H1 (cell line): ENCODE measurements around the gene TBKBP1. TPM values are rescaled to one million over a fixed set of nuclear protein-coding genes. Genes with fewer than 3 reads are reported as not detected.
A peak's percentile ranks its signal among the peaks of the same experiment; 100 is the strongest.

Experiments
- CTCF ChIA-PET: fragments of 300-600 bp; sonication (Branson Sonifier 250); formaldehyde crosslinking; loops from one replicate; lab custom pipeline; 2021; ENCODE audit not compliant: partially characterized antibody; lab: Charles Lee
- POLR2A ChIA-PET: fragments of 300-600 bp; sonication (Branson Sonifier 250); formaldehyde crosslinking; loops from one replicate; lab custom pipeline; 2021; ENCODE audit warnings: inconsistent platforms; ENCODE audit not compliant: partially characterized antibody; lab: Charles Lee
- DNase-seq, 2 experiments: peaks; one replicate each; pipeline versions ENCODE4 v3.0.0 to v3.0.0-alpha.2; 2010 to 2022; ENCODE audit warnings: low spot score in 2 of 2, low read depth in 1 of 2, mixed read lengths in 1 of 2
- FAIRE-seq: peaks from 2 replicates; lab custom pipeline; 2011; peaks lifted over from hg19 to GRCh38; lab: Jason Lieb, UNC
- H2AFZ ChIP-seq: 2 replicates; pipeline ENCODE4 v1.8.1; 2012; ENCODE audit warnings: low read length, inconsistent platforms
- H2AK5ac ChIP-seq: 2 replicates; pipeline ENCODE4 v1.6.1; 2013; ENCODE audit warnings: low read depth, low read length
- H2BK120ac ChIP-seq: replicated peaks from 2 replicates; pipeline ENCODE3; 2013; ENCODE audit warnings: low read depth, low read length, inconsistent platforms
- H2BK12ac ChIP-seq: 2 replicates; pipeline ENCODE4 v1.6.1; 2013; ENCODE audit warnings: low read depth, low read length
- H2BK15ac ChIP-seq: 2 replicates; pipeline ENCODE4 v1.6.1; 2013; ENCODE audit warnings: low read length
- H2BK20ac ChIP-seq: 2 replicates; pipeline ENCODE4 v1.6.1; 2013; ENCODE audit warnings: low read length
- H2BK5ac ChIP-seq: 2 replicates; pipeline ENCODE4 v1.6.1; 2013; ENCODE audit warnings: low read depth, low read length
- H3K14ac ChIP-seq: 2 replicates; pipeline ENCODE4 v1.6.1; 2013; ENCODE audit warnings: inconsistent platforms; ENCODE audit not compliant: insufficient read length
- H3K18ac ChIP-seq: 2 replicates; pipeline ENCODE4 v1.6.1; 2013; ENCODE audit warnings: low read length; ENCODE audit errors: extremely low read depth
- H3K23ac ChIP-seq: 2 replicates; pipeline ENCODE4 v1.6.1; 2013; ENCODE audit warnings: inconsistent platforms; ENCODE audit not compliant: insufficient read length
- H3K23me2 ChIP-seq: 2 replicates; pipeline ENCODE4 v1.6.1; 2013; ENCODE audit warnings: low read depth, low read length
- H3K27ac ChIP-seq: 2 replicates; pipeline ENCODE4 v1.6.1; 2011; ENCODE audit warnings: low read depth, low read length, inconsistent platforms
- H3K27me3 ChIP-seq, 4 experiments: replicated peaks in 1 of 4; 1 replicate in 1 of 4; 2 replicates in 3 of 4; pipeline versions ENCODE4 v1.6.1 to v1.8.1; 2011 to 2013; ENCODE audit warnings: low read length in 3 of 4, mild to moderate bottlenecking in 3 of 4, inconsistent platforms in 2 of 4, mixed read lengths in 2 of 4, moderate library complexity in 1 of 4; ENCODE audit not compliant: control insufficient read depth in 3 of 4, insufficient read depth in 3 of 4; ENCODE audit errors: extremely low read depth in 1 of 4
- H3K36me3 ChIP-seq, 4 experiments: 2 replicates each; pipeline versions ENCODE4 v1.6.1 to v1.8.1; 2011 to 2013; ENCODE audit warnings: mild to moderate bottlenecking in 4 of 4, low read length in 3 of 4, moderate library complexity in 2 of 4, control low read depth in 1 of 4, inconsistent platforms in 1 of 4; ENCODE audit not compliant: insufficient read depth in 4 of 4, control insufficient read depth in 2 of 4
- H3K4ac ChIP-seq: replicated peaks from 2 replicates; pipeline ENCODE3; 2013; ENCODE audit warnings: low read length, low read depth, mixed read lengths, inconsistent platforms; ENCODE audit not compliant: insufficient read length
- H3K4me1 ChIP-seq, 4 experiments: replicated peaks in 1 of 4; 1 replicate in 1 of 4; 2 replicates in 3 of 4; pipeline versions ENCODE4 v1.6.1 to v1.8.1; 2011 to 2013; ENCODE audit warnings: low read length in 3 of 4, inconsistent platforms in 2 of 4, mixed read lengths in 1 of 4; ENCODE audit not compliant: insufficient read depth in 4 of 4, control insufficient read depth in 3 of 4
- H3K4me2 ChIP-seq, 2 experiments: 2 replicates each; pipeline versions ENCODE4 v1.6.1 to v1.8.1; 2011 to 2013; ENCODE audit warnings: low read depth in 2 of 2, low read length in 2 of 2, control low read depth in 1 of 2, inconsistent platforms in 1 of 2, mild to moderate bottlenecking in 1 of 2; ENCODE audit not compliant: insufficient read depth in 1 of 2
- H3K4me3 ChIP-seq, 4 experiments: fragments of 200-600, 300-600 bp in 1 of 4; sonication (generic), shearing (Covaris generic), sonication (Bioruptor Twin) in 1 of 4; 2 replicates each; pipeline versions ENCODE4 v1.5.1 to v1.8.1; 2011 to 2016; ENCODE audit warnings: low read length in 4 of 4, low read depth in 3 of 4, control low read depth in 2 of 4, inconsistent platforms in 2 of 4, mild to moderate bottlenecking in 2 of 4, mixed read lengths in 1 of 4, moderate library complexity in 1 of 4; ENCODE audit not compliant: insufficient read depth in 2 of 4; ENCODE audit errors: extremely low read depth in 1 of 4
- H3K56ac ChIP-seq: replicated peaks from 2 replicates; pipeline ENCODE3; 2013; ENCODE audit warnings: low read depth, mild to moderate bottlenecking, mixed read lengths, low read length, inconsistent platforms; ENCODE audit not compliant: insufficient read length
- H3K79me1 ChIP-seq: 2 replicates; pipeline ENCODE4 v1.6.1; 2013; ENCODE audit warnings: low read depth, low read length, control low read depth
- H3K79me2 ChIP-seq, 2 experiments: 2 replicates each; pipeline versions ENCODE4 v1.6.1 to v1.8.1; 2012 to 2013; ENCODE audit warnings: low read length in 2 of 2, mild to moderate bottlenecking in 2 of 2, inconsistent platforms in 1 of 2; ENCODE audit not compliant: insufficient read depth in 2 of 2, control insufficient read depth in 1 of 2
- H3K9ac ChIP-seq, 4 experiments: replicated peaks in 1 of 4; 1 replicate in 1 of 4; 2 replicates in 3 of 4; pipeline versions ENCODE4 v1.6.1 to v1.8.1; 2011 to 2013; ENCODE audit warnings: low read depth in 3 of 4, low read length in 3 of 4, control low read depth in 2 of 4, mild to moderate bottlenecking in 2 of 4, moderate library complexity in 2 of 4, inconsistent platforms in 1 of 4; ENCODE audit errors: extremely low read depth in 1 of 4
- H3K9me3 ChIP-seq, 2 experiments: 2 replicates each; pipeline versions ENCODE4 v1.6.1 to v1.8.1; 2012 to 2013; ENCODE audit warnings: mild to moderate bottlenecking in 2 of 2, moderate library complexity in 2 of 2, control low read depth in 1 of 2, inconsistent platforms in 1 of 2, low read depth in 1 of 2, low read length in 1 of 2, mixed read lengths in 1 of 2; ENCODE audit not compliant: insufficient read depth in 2 of 2
- H4K20me1 ChIP-seq, 2 experiments: replicated peaks in 1 of 2; 2 replicates each; pipeline versions ENCODE3 to v1.8.1; 2011 to 2013; ENCODE audit warnings: inconsistent platforms in 2 of 2, low read length in 2 of 2, mild to moderate bottlenecking in 1 of 2; ENCODE audit not compliant: insufficient read depth in 2 of 2, control insufficient read depth in 1 of 2
- H4K5ac ChIP-seq: 2 replicates; pipeline ENCODE4 v1.6.1; 2013; ENCODE audit warnings: low read length, low read depth, mixed read lengths, inconsistent platforms; ENCODE audit not compliant: insufficient read length
- H4K8ac ChIP-seq: 2 replicates; pipeline ENCODE4 v1.8.0; 2013; ENCODE audit warnings: mild to moderate bottlenecking, moderate library complexity, low read length, inconsistent platforms; ENCODE audit not compliant: insufficient read depth; ENCODE audit errors: extremely low read depth
- H4K91ac ChIP-seq: replicated peaks from 2 replicates; pipeline ENCODE3; 2013; ENCODE audit warnings: low read length, mixed read lengths, inconsistent platforms; ENCODE audit not compliant: insufficient read length
- ASH2L ChIP-seq: fragments of 200-600, 300-600 bp; sonication (generic); IDR thresholded peaks from one replicate; pipeline ENCODE4 v1.7.1; 2017; ENCODE audit warnings: low read length
- CEBPB ChIP-seq: IDR thresholded peaks from 2 replicates; pipeline ENCODE4 v1.6.1; 2012; ENCODE audit warnings: low read depth, low read length
- CTCF ChIP-seq, 3 experiments: IDR thresholded peaks; 1 replicate in 2 of 3; 2 replicates in 1 of 3; pipeline versions ENCODE4 v1.5.1 to v1.6.1; 2011; ENCODE audit warnings: low read length in 3 of 3, mild to moderate bottlenecking in 3 of 3, inconsistent platforms in 2 of 3, low read depth in 1 of 3, moderate library complexity in 1 of 3; ENCODE audit not compliant: insufficient read depth in 1 of 3; ENCODE audit errors: control extremely low read depth in 1 of 3
- GABPA ChIP-seq: IDR thresholded peaks from 2 replicates; pipeline ENCODE4 v1.6.1; 2011; ENCODE audit warnings: mild to moderate bottlenecking, low read length, moderate library complexity, borderline replicate concordance; ENCODE audit not compliant: insufficient read depth
- MAFK ChIP-seq: IDR thresholded peaks from 2 replicates; pipeline ENCODE4 v1.6.1; 2012; ENCODE audit warnings: low read depth, mild to moderate bottlenecking, improper control_type of control experiment, low read length
- NANOG ChIP-seq: IDR thresholded peaks from 2 replicates; pipeline ENCODE4 v1.6.1; 2011; ENCODE audit warnings: low read length, low read depth, mild to moderate bottlenecking, inconsistent platforms; ENCODE audit not compliant: insufficient read depth, poor library complexity, severe bottlenecking
- POLR2AphosphoS5 ChIP-seq: IDR thresholded peaks from 2 replicates; pipeline ENCODE4 v1.6.1; 2011; ENCODE audit warnings: low read depth, low read length
- RAD21 ChIP-seq, 2 experiments: IDR thresholded peaks in 1 of 2; conservative IDR thresholded peaks in 1 of 2; 2 replicates each; pipeline ENCODE4 v1.6.1; 2011; ENCODE audit warnings: low read depth in 2 of 2, low read length in 2 of 2, improper control_type of control experiment in 1 of 2, inconsistent platforms in 1 of 2, mild to moderate bottlenecking in 1 of 2, moderate library complexity in 1 of 2
- TCF12 ChIP-seq: IDR thresholded peaks from 2 replicates; pipeline ENCODE4 v1.6.1; 2011; ENCODE audit warnings: low read depth, mild to moderate bottlenecking, low read length
- WGBS, 2 experiments: shearing (Covaris generic) in 1 of 2; methylation state at CpG; one replicate each; pipeline versions ENCODE4 v1.1.6 to v1.1.7; 2013 to 2015; ENCODE audit warnings: low lambda C conversion rate in 2 of 2, mixed read lengths in 2 of 2, inconsistent platforms in 1 of 2, low coverage in 1 of 2, missing lambda C conversion rate in 1 of 2; ENCODE audit not compliant: insufficient replicate concordance in 2 of 2, insufficient coverage in 1 of 2, insufficient read length in 1 of 2; ENCODE audit errors: extremely low coverage in 1 of 2, missing lambda C conversion rate in 1 of 2; 5-methylcytosine and 5-hydroxymethylcytosine counted together
- polyA plus RNA-seq, 7 experiments: library from polyadenylated mRNA; depleted of rRNA in 3 of 7; stranded (reverse) in 5 of 7; unstranded in 2 of 7; fragments of >200 nt in 5 of 7; fragments of 200-250 nt in 2 of 7; gene quantifications; 1 replicate in 5 of 7; 2 replicates in 1 of 7; 4 replicates in 1 of 7; pipeline versions ENCODE4 v1.2.1 to v1.2.3, GENCODE V29; 2011 to 2013; ENCODE audit warnings: missing spikeins in 2 of 7, mixed read lengths in 2 of 7
- total RNA-seq: library from RNA; stranded (reverse); fragmentation: NEBNext Ultra II Directional; extraction: Animal tissue kit (Norgen Biotek cat#: 25700); gene quantifications from 2 replicates; pipeline ENCODE4 v1.2.1, GENCODE V29; 2021

The TBKBP1 gene
- total and polyA plus RNA-seq, 2 of the 8 experiments (the other 6 are each of a cell fraction or from before 2014, with no cell fraction given), result 6.3 to 15.1 TPM

- peaks cover 10% of the 10 kb centered on the region for H3K23me2 ChIP-seq
- 73 to 100% methylated on average over 1 to 20 of the region's 25 CpGs for WGBS, 2 experiments
- H3K9me3 ChIP-seq, result no peaks in the 10 kb centered on the region
- H4K91ac ChIP-seq, result no peak overlapping the region
- TF ChIP-seq CTCF (IDR thresholded peaks at IDR 0.05; ENCODE audit: control extremely low read depth in 1 of 3, insufficient read depth in 1 of 3, low read depth in 1 of 3, low read length in 3 of 3) (peak; percentile 80 to 93 (median 91)), MAFK (no peak), POLR2AphosphoS5 (no peak), GABPA (no peak), ASH2L (no peak), RAD21 (IDR thresholded peaks at IDR 0.05 in 1 of 2, conservative IDR thresholded peaks at IDR 0.05 in 1 of 2; ENCODE audit: low read depth in 2 of 2, low read length in 2 of 2) (peak; percentile 76 to 84), TCF12 (no peak), NANOG (no peak), CEBPB (no peak)
- TF ChIP-seq, all 59 proteins: peak for 2
- DNase-seq (peak in 1 of 2 experiments; percentile 92), FAIRE-seq (peak; percentile 13)
- H3K4me2 ChIP-seq, result no peak overlapping the region
- no peak overlapping the region for H2AK5ac ChIP-seq
- no peak overlapping the region for H2AFZ ChIP-seq
- H3K4me1 ChIP-seq, result peaks cover 0 to 9% (median 7%) of the 10 kb centered on the region in 4 experiments; a peak in 6 of 7 replicates
- H3K27me3 ChIP-seq, result no peaks in the 10 kb centered on the region; a peak in 1 of 7 replicates
- no peak overlapping the region for H3K9ac ChIP-seq
- H3K23ac ChIP-seq, result no peak overlapping the region
- ChIA-PET CTCF (interaction anchor here (0.6 to 19.8 kb wide), 19 partner anchors 8 to 398 kb away, joined by 3 to 441 read pairs (median 5); partner anchors contain the start of genes KPNB1 and TBX21), POLR2A (interaction anchor here (1.1 to 41.8 kb wide), 3 partner anchors 15 to 197 kb away, joined by 3 to 1575 read pairs (median 4); partner anchors contain the start of gene KPNB1)
- no peak overlapping the region for H2BK15ac ChIP-seq
- H3K79me1 ChIP-seq, result no peaks in the 10 kb centered on the region; the same call in 1 of the 2 replicates
- H4K8ac ChIP-seq, result no peak overlapping the region; the same call in 1 of the 2 replicates
- H3K56ac ChIP-seq, result no peak overlapping the region
- H3K14ac ChIP-seq, result no peak overlapping the region
- H2BK120ac ChIP-seq, result no peak overlapping the region
- H3K4me3 ChIP-seq, result no peak overlapping the region
- H4K20me1 ChIP-seq, result peaks cover 0 to 3% of the 10 kb centered on the region in 2 experiments
- no peak overlapping the region for H3K27ac ChIP-seq
- peaks cover 0 to 3% (median 0%) of the 10 kb centered on the region in 4 experiments; a peak in 1 of 8 replicates for H3K36me3 ChIP-seq
- no peak overlapping the region for H3K18ac ChIP-seq
- no peak overlapping the region for H2BK12ac ChIP-seq
- H2BK20ac ChIP-seq, result no peak overlapping the region
- H3K79me2 ChIP-seq, result no peaks in the 10 kb centered on the region; a peak in 1 of 4 replicates
- H3K4ac ChIP-seq, result no peak overlapping the region
- no peak overlapping the region for H4K5ac ChIP-seq
- no peak overlapping the region for H2BK5ac ChIP-seq
These were observed 5.0 kb downstream of the TBKBP1 start for GRCh38 chr17:47698749-47699535.
